ENCODE data around the gene HIVEP3. TPM values are rescaled to one million over a fixed set of nuclear protein-coding genes. Genes with fewer than 3 reads are reported as not detected.

HIVEP3 gene
- total and polyA plus RNA-seq, 11 donors, result 3.2 to 11.9 (median 5.0) TPM

DNA sequence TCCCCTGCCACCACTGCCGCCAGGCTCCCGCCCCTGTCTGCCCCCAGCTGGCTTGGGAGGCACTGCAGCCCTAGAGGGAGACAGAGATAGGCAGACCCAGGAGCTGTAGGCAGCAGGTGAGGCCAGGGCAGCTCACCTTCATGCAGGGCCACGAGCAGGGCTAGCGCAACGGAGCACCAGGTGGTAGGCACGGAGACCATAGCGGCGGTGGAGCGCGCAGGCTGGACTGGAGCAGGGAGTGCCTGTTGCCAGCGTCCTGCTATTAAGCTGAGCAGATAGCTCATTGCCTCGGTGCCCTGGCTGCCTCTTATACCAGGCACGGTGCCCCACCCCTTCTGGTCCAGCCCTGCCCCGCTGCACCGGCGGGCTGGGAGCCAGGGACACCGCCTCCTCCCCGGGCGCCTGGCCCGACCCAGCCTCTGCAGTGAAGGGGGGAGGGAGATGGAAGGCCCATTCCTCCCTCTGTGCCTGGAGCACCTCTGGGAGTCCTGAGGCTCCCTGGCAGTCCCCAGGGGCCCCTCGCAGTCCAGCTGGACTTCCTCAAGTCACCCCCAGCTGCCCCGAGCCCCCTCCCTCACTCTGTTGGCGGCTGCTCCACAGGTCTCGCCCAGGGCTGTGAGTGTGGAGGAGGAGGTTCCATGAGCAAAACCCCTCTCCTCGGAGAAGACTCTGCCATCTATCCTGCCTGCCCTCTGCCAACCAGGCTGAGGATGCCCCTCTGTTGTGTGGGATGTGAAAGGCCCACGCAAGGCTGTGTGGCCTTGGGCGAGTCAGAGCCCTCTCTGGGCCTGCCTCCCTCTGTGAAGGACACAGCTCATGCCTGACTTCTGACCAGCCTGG is 434.1 kb downstream of the HIVEP3 start, which contains the start of gene EDN2:
EDN2 (minus strand) TSS at position 282 of the 840 bp plus-strand sequence; CDS start at position 200, 82 bp downstream.
- whole genome bisulfite sequencing, 4 donors, result 33 to 87% (median 39%) methylated on average over 6 to 27 of the region's 27 CpGs
- peak within 1 kb of the TSS in 3 of 12 donors; percentile 38 to 70 (median 51) for H3K27ac ChIP-seq
- H3K4me1 ChIP-seq, result peaks cover 0 to 59% (median 26%) of the 10 kb centered on the region in 12 donors

GRCh38 chr1:41483960-41484401 is 434.7 kb downstream of the HIVEP3 start:
- TF ChIP-seq, protein P1, sequence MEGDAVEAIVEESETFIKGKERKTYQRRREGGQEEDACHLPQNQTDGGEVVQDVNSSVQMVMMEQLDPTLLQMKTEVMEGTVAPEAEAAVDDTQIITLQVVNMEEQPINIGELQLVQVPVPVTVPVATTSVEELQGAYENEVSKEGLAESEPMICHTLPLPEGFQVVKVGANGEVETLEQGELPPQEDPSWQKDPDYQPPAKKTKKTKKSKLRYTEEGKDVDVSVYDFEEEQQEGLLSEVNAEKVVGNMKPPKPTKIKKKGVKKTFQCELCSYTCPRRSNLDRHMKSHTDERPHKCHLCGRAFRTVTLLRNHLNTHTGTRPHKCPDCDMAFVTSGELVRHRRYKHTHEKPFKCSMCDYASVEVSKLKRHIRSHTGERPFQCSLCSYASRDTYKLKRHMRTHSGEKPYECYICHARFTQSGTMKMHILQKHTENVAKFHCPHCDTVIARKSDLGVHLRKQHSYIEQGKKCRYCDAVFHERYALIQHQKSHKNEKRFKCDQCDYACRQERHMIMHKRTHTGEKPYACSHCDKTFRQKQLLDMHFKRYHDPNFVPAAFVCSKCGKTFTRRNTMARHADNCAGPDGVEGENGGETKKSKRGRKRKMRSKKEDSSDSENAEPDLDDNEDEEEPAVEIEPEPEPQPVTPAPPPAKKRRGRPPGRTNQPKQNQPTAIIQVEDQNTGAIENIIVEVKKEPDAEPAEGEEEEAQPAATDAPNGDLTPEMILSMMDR (IDR thresholded peaks at IDR 0.05), result no peak
- no peak for TF ChIP-seq POLR2A (IDR thresholded peaks at IDR 0.05)
- ATAC-seq (no peak), DNase-seq (peak in 1 of 5 donors; percentile 55)
- intact Hi-C loops (cut with DNase I), result no loop called here
- H3K27me3 ChIP-seq, result no peaks in the 10 kb centered on the region
- no peaks in the 10 kb centered on the region for H3K9me3 ChIP-seq
- H3K4me1 ChIP-seq, result peaks cover 0 to 65% (median 30%) of the 10 kb centered on the region in 12 donors
- H3K4me3 ChIP-seq, result peak overlapping the region in 2 of 12 donors; percentile 14 to 26
- no peaks in the 10 kb centered on the region for H3K36me3 ChIP-seq
- 59 to 88% (median 64%) methylated on average over 7 to 9 of the region's 9 CpGs for WGBS, 4 donors
- peak overlapping the region in 2 of 12 donors; percentile 51 to 56 for H3K27ac ChIP-seq

More for the DNA sequence above, 434.1 kb downstream of the HIVEP3 start, which contains the start of gene EDN2:
- Histone ChIP-seq H3K36me3 (no peaks in the 10 kb centered on the region), H3K27me3 (no peaks in the 10 kb centered on the region), H3K4me3 (peak within 1 kb of the TSS in 2 of 12 donors; percentile 14 to 26), H3K9me3 (no peaks in the 10 kb centered on the region)
- intact Hi-C loops (cut with DNase I), result no loop called here
- ATAC-seq (peak; percentile 53 to 77 (median 68)), DNase-seq (peak; percentile 66 to 83 (median 74))
- TF ChIP-seq, protein P1 (IDR thresholded peaks at IDR 0.05), result peak in 7 of 12 donors; percentile 10 to 39 (median 28)
- no peak for TF ChIP-seq POLR2A (IDR thresholded peaks at IDR 0.05)

- DNase-seq, result peak in 3 of 5 donors; percentile 66 to 71 (median 68)
- 50 to 61% (median 56%) methylated on average over 20 to 21 of the region's 21 CpGs for WGBS, 4 donors
Observed at GRCh38 chr1:41483001-41483850, 435.5 kb downstream of the HIVEP3 start.

More at GRCh38 chr1:41483001-41483850, 435.5 kb downstream of the HIVEP3 start:
- intact Hi-C loops (cut with DNase I), result no loop called here
- H3K27ac ChIP-seq, result peak overlapping the region in 9 of 12 donors; percentile 13 to 70 (median 43)
- H3K27me3 ChIP-seq, result no peaks in the 10 kb centered on the region
- H3K4me3 ChIP-seq, result no peak overlapping the region
- no peaks in the 10 kb centered on the region for H3K36me3 ChIP-seq
- ATAC-seq, result peak in 3 of 4 donors; percentile 27 to 63 (median 51)
- TF ChIP-seq POLR2A (IDR thresholded peaks at IDR 0.05), result no peak
- TF ChIP-seq, protein P1 (IDR thresholded peaks at IDR 0.05), result no peak
- peaks cover 0 to 73% (median 35%) of the 10 kb centered on the region in 12 donors for H3K4me1 ChIP-seq
- no peaks in the 10 kb centered on the region for H3K9me3 ChIP-seq

All from heart left ventricle (tissue), 16 donors.